HK-2 (cell line): Measurements from ENCODE around the gene TGOLN2.
"Not testable (repeated sequence)": the region's sequence is repeated elsewhere in the genome, so short reads cannot be mapped to it uniquely, and the experiment has no call there.

Experiments
- DNase-seq: peaks from one replicate; pipeline ENCODE4 v3.0.0-alpha.2; 2018; ENCODE audit not compliant: unreplicated experiment

Gene TGOLN2

DNA sequence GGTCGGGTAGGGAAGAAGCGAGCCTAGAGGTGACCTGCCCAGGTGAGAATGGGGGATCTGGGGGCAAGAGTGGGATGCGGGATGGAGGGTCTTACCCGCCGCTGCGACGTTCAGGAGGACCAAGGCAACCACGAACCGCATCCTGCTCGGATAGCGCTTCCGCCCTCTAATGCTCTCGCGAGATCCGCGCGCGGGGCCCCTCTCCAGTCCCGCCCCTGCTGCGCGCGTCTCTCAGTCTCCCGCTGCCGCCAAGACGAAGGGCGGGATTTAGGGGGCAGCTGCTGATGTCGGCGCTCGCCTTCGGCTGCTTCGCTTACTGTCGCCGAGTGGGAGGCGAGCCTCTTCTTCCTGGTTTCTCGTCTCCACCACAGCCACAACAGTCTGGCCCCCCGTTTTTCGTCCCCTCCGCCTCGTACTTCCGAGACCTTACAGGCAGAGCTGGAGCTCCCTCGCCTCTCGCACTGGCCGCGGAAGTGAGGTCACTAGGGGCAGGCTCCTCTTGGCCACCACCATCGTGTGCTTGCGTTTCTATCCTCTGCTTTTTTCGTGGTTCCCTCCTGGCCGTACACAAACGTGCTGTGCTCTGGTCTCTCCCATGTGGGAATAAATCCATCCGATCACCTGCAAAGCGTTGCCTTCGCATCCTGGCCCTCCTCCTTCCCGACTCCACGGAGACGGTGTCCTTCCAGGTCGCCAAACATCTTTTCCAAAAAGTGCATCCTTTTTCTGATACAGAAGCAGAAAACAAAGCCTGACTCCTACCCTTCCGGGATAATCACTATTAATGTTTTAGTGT lies at the start of gene TGOLN2:
TGOLN2 (minus strand) TSS at position 168 of the 796 bp plus-strand sequence; CDS start at position 141, 27 bp downstream.
- DNase-seq: peak; percentile 91

DNA sequence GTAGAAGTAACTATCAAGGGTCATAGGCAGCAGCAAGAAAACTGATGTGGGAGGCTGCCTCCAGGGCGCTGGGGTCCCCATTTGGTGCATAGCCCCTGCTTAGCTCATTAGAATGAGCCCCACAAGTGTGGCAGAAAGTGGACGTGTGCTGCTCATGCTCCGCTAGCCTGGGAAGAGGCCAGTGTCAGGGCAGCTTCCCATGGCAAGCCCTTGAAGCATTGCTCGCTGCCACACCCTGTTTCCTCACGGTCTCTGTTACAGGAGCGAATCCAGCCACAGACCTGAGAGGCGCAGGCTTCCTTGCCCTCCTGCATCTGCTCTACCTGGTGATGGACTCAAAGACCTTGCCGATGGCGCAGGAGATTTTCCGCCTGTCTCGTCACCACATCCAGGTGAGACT lies 49.3 kb upstream of the TGOLN2 start:
- no peak for DNase-seq

DNA sequence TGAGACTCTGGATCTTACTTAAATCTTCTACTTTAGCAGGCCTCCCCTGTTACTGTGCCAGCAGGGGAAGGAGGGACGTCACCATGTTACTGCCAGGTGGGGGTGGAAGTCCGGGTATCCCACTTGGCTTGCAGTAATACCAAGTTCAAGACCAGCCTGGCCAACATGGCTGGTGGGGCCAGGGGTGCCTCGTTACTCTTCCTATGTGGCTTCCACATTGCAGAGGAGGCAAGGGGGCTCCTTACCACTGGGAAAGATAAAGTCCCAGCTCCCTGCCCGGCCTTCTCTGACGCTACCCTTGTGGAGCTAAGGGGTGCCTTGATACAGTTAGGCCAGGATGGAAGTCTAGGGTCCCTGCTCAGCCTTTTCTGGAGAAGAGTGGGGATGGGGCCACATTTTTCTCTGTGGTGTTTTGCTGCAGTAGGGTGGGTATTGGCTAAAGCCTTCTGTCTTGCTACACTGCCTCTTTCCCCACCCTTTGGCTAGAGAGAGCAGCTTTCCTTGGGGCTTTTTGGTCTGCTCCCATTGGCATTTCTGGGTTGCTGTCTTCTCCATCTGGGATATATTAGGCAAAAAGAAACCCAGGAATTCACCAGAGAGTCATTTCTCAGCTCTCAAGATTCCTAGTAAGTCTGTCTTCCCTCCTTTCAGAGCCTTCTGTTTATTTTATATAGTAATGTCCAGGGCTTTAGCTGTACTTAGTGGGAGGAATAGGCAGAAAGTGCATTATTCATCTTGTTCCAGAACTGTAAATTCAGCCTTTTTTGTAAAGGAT lies 48.7 kb upstream of the TGOLN2 start:
- no peak for DNase-seq

DNA sequence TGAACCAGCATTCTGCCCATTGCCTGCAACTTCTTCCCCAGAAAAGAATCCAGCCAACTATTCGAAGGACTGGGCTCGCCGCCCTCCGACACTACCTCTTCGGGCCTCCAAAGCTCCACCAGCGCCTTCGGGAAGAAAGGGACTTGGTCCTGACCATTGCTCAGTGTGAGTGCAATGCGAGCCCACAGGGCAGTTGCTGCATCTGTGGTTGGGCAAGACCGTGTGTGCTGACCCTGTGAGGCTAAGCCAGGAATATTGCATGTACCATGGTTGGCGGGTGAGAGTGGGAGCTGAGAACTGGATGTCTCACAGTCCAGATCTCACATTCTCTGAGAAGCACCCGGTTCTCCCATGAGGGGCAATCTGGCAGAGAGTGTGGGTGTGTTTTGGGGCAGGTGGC lies 43.3 kb upstream of the TGOLN2 start:
- DNase-seq: no peak

DNA sequence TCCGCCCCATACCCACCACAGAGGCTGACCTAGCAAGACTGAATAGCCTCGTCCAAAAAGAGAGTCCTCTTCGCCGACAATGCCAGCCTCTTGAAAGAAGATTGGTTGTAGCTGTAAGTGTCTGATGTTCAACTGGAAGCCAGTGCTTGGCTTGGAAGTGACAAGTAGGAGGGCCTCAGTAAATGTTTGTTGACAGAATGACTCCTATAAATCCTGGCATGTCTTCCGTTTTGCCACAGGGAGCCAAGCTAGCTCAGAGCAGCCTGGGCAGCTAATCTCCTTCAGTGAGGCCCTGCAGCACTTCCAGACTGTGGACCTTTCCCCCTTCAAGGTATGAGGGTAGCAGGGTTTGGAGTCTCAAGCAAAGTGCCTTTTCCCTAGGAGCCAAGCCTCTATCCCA lies 41.7 kb upstream of the TGOLN2 start:
- DNase-seq: no peak

DNA sequence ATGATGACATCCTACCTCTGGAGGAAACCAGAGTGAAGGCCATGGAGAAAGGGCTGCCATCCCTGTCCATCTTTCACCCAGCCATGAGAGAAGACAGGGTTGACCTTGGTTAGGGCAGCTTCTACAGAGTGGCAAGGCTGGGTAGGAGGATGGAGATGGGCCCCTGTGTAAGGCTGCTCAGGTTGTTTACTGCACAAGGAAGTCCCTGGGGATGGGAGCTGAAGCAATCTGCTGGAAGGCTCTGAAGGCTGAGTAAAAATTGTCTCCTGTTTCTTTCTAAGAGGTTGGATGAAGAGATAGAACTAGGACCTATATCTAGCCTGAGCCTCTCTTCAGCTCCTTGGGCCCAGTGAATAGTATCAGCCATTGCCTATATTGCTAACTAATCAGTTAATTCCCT lies 41.1 kb upstream of the TGOLN2 start:
- DNase-seq: no peak

DNA sequence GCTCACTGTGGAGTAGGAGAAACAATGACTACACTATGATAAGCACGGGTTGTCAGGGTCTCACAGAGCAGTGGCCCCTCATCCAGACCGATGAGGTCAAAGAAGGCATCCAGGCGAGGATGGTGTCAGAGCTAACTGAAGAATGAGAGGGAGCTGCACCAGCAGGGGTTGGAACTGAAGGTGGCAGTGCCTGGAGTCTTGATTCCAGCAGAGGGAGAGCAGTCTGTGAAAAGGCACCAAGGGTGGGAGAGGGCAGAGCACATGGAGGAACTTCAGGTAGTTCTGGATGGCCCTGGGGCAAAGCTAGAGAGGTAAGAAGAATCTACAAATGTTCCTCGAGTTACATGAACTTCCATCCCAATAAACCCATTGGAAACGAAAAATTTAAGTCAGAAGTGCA lies 39.4 kb upstream of the TGOLN2 start:
- DNase-seq: no peak

DNA sequence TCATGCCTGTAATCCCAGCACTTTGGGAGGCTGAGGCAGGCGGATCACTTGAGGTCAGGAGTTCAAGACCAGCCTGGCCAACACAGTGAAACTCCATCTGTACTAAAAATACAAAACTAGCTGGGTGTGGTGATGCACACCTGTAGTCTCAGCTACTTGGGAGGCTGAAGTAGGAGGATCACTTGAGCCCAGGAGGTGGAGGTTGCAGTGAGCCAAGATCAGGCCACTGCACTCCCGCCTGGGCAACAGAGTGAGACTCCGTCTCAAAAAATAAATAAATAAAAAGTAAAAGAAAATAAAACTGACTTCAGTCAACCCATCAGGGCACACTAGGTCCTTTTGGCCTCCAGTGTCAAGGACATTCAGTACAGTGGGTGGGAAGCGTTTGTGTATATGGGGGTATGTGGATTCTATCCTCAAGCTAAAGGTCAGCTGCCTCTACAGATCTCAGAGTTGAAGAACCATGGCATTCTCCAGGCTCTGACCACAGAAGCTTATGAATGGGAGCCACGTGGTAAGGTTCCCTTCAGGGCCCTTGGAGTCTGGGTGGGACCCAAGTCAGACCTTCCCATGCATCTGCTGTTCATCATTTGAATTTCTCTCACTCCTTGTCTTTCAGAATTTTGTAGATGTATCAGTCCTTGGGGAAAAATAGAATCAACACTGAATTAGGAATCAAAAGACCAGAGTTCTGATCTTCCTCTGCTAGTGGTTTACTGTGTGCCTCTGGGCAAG lies 35.0 kb upstream of the TGOLN2 start:
- not testable (repeated sequence) for DNase-seq

DNA sequence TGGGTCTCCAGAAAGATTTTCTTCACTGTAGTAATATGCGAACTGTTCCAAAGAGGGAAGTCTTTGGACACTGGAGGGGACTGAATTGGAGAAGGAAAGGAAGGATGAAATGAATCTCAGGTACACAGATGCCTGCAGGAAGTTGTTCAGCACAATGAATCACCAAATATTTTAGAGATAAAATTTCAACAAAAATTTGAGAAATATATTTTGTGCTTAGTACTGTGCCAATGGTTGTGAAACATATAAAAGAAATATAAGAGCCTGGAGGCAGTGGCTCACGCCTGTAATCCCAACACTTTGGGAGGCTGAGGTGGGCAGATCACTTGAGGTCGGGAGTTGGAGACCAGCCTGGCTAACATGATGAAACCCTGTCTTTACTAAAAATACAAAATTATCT lies 29.9 kb upstream of the TGOLN2 start:
- no peak for DNase-seq

DNA sequence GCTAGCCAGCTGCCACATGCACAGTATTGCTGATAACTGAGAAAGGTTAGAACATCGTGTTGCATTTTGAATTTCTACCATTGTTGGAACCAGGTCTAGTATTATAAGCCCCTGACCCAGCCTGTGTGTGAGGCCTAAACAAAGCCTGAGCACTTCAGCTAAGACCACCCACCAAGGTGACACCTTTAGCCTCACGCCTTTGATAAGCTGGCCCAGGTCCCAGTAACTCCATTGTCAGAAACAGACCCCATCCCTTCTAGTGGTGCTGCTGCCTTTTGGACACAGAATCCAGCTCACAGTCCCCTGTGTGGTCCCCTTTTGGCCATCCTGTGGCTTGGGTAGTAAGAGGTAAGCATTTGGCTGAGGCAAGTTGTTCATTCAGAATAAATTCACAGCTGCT lies 28.4 kb upstream of the TGOLN2 start:
- DNase-seq: no peak

DNA sequence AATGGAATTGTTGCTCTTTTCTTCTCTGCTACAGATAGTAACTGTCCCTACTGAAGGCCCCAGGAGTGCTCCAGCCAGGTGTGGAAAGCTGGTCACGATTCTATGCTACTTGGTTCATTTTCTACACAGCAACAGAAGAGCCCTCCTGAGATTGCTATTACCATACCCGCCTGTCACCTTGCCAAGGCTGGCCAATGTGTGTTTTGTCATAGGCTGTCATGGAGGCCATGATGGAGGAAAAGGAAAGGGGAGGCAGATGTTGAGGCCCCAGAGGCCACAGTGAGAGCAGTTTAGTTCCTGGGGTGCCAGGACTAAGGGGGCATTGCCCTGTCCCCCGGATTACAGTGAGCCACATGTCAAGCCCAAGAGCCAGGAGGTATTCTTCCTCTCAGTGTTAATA lies 27.7 kb upstream of the TGOLN2 start:
- no peak for DNase-seq

DNA sequence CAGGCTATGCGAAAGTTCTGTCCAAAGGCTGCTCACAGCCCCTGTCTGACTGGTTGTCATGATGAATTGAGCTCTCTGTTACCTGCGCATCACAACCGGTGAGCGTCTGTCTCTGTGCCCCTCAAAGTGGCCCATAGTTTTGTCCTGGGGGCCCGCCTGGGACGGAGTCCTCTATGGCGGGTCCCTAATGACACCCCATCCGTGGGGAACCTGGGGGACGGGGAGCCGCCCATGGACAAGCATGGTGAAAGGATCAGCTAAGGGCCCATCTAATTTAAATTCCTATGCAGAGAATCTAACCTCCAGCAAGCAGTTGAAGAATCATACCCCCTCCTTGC lies 27.3 kb upstream of the TGOLN2 start:
- DNase-seq: no peak

DNA sequence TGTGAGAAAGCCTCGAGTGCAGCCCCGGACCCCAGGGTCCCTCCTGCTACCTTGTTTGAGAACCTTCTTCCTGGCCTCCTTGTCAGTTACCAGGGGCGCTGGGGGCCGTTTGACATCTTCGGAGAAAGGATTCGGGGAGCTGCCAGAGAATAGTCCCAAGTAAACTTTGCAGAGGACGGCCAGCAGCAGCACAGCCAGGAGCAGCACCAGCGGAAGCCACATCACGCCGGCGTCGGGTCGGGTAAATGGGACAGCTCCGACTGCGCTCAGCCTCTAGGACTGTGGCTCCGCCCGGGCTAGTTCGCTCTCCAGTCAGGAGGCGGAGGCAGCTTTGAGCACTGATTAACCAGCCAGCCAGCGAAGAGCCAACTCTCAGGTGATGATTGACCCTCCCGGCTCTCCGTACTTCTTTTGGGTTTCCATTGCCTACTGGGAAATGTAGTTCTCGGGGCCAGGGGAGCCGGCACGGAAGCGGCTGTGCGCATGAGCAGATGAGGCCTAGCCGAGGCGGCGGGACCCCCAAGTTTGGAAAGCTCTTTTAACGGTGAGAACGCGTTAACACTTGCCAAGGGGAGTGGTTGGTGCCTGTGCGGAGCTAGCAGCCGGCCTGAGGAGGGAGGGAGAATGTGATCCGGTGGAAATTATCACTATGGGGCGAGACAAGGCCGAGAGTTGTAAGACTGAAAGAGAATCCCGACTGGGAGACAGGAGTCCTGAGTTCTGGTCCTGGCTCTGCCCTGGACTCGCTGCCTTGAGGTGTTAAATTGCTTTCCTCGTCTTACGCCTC lies 26.7 kb upstream of the TGOLN2 start, which contains the start of the genes ELMOD3 and RETSAT:
ELMOD3 (plus strand) TSS at position 484 of the 787 bp plus-strand sequence. CDS start 2,430 bp downstream, outside the sequence.
RETSAT (minus strand) TSS at position 243 of the 787 bp plus-strand sequence; CDS start at position 222, 21 bp downstream.
- peak; percentile 98 for DNase-seq

DNA sequence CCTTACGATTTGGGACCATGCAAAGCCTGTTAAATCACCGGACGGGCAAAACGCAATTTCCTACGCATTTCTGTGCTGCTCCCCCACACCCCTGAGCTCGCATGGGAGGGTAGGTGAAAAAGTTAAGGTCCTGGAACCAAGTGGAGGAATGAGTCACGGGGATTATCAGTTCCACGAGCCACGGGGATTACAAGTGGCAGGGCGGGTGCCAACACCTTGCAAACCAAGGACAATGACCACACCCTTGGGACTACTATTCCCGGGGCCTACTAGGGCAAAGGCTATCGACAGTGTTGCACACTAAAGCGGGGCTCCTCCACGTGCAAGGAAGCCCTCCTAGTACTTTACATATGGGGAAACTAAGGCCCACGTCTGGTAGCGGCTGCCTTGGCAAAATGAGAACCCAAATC lies 26.1 kb upstream of the TGOLN2 start:
- DNase-seq: peak; percentile 39

DNA sequence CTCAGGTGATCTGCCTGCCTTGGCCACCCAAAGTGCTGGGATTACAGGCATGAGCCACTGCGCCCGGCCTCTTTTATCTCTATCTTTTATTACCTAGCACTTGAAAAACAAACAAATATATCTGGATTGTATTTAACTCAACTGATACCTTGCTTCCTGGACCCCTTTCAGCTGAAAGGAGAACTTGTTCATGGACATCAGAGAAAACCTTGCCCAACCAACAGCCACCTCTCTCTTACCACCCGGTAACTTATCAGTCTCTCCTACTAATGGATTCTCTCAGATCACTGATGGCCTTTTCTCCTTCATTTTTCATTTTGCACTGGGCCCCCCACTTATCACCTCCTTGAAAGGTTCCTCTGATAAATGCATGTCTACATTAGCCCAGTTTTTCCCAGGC lies 19.8 kb upstream of the TGOLN2 start:
- DNase-seq: no peak

DNA sequence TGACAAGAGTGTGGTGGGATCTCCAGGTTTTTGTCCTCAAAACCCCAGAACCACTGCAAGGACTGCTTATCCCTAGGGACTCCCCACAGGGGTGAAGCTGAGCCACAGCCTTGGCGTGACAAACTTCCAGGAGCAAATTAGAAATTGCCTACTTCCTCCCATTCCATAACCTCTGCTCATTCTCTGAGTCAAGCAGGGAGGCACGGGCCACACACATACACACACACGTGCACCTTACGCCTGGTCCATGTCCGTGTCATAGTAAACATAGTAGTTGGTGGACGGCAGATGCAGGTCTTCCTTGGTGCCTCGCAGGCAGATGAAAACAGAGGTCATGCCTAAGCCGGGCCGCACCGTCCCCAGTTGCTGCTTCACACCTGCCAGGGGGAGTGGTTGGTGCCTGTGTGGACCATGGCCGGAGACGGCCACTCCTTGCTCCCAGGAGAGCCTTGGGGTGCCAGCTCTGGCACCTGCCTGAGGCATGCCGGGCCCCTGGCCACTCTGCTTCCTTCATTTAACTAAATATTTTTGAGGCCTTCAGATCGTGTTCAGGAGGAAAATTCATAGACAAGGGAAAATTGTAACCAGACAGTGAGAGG lies 16.7 kb upstream of the TGOLN2 start:
- no peak for DNase-seq

DNA sequence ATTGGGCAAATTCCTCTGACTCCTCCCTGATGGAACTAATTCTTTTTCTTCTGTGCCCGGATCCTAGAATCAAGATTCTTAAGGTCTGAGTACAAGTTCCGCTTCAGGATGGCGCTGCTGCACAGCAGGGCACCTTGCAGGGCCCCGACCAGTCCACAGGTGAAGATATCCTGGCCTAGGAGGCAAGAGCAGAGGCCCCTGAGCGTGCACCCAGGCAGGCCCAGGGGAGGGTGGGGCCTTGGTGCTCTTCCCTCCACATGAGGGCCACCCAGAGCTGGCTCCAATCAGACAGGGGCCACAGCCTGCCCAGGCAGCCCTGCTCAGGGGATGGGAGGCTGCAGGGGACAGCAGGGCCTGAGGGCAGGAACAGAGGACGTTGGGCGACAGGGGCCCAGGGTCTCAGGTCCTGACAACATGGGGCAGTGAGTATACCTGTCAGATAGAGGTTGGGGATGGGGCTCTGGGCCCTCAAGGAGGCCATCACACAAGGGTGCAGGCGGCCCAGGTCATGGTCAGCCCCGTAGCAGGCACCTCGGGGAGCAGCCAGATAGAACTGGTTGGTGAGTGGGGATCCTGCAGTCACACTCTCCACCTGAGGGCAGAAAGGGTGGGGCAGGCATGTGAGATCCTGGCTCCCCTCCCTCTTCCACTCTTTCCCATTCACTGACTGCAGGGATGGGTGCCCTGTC lies 15.6 kb upstream of the TGOLN2 start:
- DNase-seq: not testable (repeated sequence)

DNA sequence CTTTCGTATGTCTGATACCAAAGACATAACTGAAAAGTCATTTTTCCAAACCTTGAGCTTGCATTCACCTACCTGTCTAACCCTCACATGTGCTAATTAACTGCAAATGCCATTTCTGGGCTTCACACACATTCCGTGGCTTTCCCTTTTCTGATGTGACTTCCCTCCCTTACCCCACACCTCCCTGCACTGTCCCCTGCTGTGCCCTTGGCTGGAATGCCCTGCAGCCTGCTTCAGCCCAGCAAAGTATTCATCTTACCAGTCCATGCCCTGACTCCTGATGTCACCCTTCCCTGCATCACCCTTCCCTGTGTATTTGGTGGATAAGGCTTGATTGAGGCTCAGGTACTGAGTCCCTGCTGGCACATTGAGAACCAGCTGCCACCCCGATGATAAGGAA lies 14.4 kb upstream of the TGOLN2 start:
- no peak for DNase-seq

DNA sequence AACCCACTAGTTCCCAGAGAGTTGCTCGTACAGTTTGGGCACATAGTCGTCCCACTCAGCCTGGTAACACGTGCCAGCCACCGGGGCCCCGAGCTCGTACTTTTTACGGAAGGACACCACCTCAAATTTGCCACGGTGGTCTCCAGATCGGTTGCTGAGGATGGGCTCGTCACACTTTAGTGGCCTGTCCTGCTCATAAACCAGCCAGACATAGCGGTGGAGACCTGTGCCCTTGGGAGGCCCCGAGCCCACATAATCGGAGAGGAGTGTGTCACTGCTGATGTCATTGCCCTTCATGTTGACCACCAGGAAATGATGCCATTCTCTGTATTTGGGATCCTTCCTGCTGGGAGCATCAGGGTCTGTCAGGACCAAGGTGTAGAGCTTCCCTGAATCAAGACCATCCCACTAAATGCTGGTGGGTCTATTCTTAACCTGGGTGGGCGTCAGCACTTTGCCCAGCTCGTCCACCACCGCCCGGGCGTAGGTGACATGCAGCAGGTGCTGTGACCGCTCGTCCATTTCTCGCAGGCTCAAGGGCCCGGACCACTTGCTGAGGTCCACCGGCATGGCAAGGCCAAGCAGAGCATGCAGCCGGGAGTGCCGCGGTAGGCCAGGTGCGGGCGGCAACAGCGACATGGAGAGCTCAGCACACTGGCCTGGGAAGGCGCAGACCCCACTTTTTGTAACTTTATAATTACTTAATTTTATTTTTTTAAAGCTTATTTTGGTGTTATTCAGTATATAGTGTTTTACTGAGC lies 13.7 kb upstream of the TGOLN2 start:
- no peak for DNase-seq
